GM19043 (cell line): ENCODE data around the gene SOCS6.

Experiments
- ATAC-seq: cut with Tn5 transposase; IDR thresholded peaks from one replicate; pipeline ENCODE4 v1.9.1; 2021; ENCODE audit warnings: low read depth; ENCODE audit not compliant: unreplicated experiment

The SOCS6 gene

DNA sequence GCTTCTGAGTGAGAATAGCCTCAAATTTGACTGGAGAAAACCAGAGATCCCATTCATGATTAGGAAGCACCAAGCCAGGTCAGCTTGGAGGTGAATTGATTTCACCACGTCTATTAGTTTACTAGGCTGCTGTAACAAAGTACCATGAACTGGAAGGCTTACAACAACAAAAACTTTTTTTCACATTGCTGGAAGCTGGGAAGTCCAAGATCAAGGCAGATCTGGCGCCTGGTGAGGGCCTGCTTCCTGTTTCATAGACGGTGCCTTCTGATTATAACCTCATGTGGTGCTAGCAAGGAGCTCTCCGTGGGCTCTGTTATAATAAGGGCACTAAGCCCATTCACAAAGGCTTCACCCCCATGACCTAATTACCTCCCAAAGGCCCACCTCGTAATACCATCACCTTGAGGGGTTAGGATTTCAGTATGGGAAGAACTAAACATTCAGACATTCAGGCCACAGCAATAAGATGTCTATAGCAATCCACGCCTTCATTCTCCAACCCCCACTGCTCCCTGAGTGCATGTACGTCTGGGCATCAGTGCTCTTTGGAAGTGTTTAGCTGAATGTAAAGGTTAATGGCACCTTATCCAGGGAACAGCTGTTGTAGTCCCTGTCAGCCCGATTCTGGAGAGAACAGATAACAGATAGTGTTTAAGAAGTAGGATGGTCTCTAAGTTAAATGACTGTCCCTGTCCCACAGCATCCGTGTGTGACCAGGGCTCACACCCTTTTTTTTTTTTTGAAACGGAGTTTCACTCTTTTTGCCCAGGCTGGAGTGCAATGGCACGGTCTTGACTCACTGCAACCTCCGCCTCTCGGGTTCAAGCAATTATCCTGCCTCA lies 89.2 kb downstream of the SOCS6 start:
- no peak for ATAC-seq
